Neural cell (in vitro differentiated cells): ENCODE results near the gene TTC39B. TPM values are rescaled to one million over a fixed set of nuclear protein-coding genes. Genes with fewer than 3 reads are reported as not detected.

ENCODE experiments used
- H2AFZ ChIP-seq: fragments of 200-600, 300-800 bp; sonication (generic), shearing (Covaris generic); 2 replicates; pipeline ENCODE4 v1.6.0; 2014; ENCODE audit warnings: low read depth, mild to moderate bottlenecking, antibody characterized with exemption, low read length, moderate library complexity
- H3F3A ChIP-seq: fragments of 200-600 bp; shearing (Covaris generic); 2 replicates; pipeline ENCODE4 v1.6.1; 2016; ENCODE audit warnings: mild to moderate bottlenecking, moderate library complexity, mixed read lengths, antibody characterized with exemption, low read length; ENCODE audit not compliant: insufficient read depth, poor library complexity, severe bottlenecking
- H3K27ac ChIP-seq: fragments of 200-600, 300-800 bp; sonication (generic), shearing (Covaris generic); 2 replicates; pipeline ENCODE4 v1.5.1; 2014; ENCODE audit warnings: mild to moderate bottlenecking, low read length, moderate library complexity
- H3K27me3 ChIP-seq: fragments of 300-800, 200-600 bp; sonication (generic), shearing (Covaris generic); 2 replicates; pipeline ENCODE4 v1.6.0; 2014; ENCODE audit warnings: mild to moderate bottlenecking, low read depth, low read length, moderate library complexity; ENCODE audit not compliant: insufficient read depth
- H3K36me3 ChIP-seq: fragments of 300-800, 200-600 bp; sonication (generic), shearing (Covaris generic); 2 replicates; pipeline ENCODE4 v1.5.1; 2014; ENCODE audit warnings: mild to moderate bottlenecking, antibody characterized with exemption, low read length, moderate library complexity; ENCODE audit not compliant: insufficient read depth
- H3K4me2 ChIP-seq: fragments of 300-800, 200-600 bp; sonication (generic), shearing (Covaris generic); 2 replicates; pipeline ENCODE4 v1.6.0; 2014; ENCODE audit warnings: mild to moderate bottlenecking, low read length
- H3K4me3 ChIP-seq: fragments of 300-800, 200-600 bp; sonication (generic), shearing (Covaris generic); 2 replicates; pipeline ENCODE4 v1.5.1; 2014; ENCODE audit warnings: mild to moderate bottlenecking, low read length, moderate library complexity
- H3K79me2 ChIP-seq: fragments of 200-600 bp; shearing (Covaris generic); replicated peaks from 2 replicates; pipeline ENCODE4 v1.6.0; 2014; ENCODE audit warnings: mild to moderate bottlenecking, low read length, moderate library complexity; ENCODE audit not compliant: insufficient read depth
- H3K9ac ChIP-seq: fragments of 300-800, 200-600 bp; sonication (generic), shearing (Covaris generic); 2 replicates; pipeline ENCODE4 v1.6.1; 2016; ENCODE audit warnings: mild to moderate bottlenecking, low read length, mixed read lengths
- H3K9me2 ChIP-seq: fragments of 200-600 bp; shearing (Covaris generic); 2 replicates; pipeline ENCODE4 v1.6.1; 2016; ENCODE audit warnings: mild to moderate bottlenecking, low read length, mixed read lengths; ENCODE audit not compliant: insufficient read depth
- H3K9me3 ChIP-seq: fragments of 200-600, 300-800 bp; sonication (generic), shearing (Covaris generic); 2 replicates; pipeline ENCODE4 v1.6.1; 2016; ENCODE audit warnings: mild to moderate bottlenecking, mixed run types, low read length, moderate library complexity, mixed read lengths
- H4K20me1 ChIP-seq: fragments of 200-600 bp; shearing (Covaris generic); 2 replicates; pipeline ENCODE4 v1.6.1; 2016; ENCODE audit warnings: mild to moderate bottlenecking, mixed run types; ENCODE audit not compliant: insufficient read depth
- EP300 ChIP-seq: fragments of 450-650 bp; conservative IDR thresholded peaks from 2 replicates; pipeline ENCODE4 v1.6.1; 2014; ENCODE audit warnings: antibody characterized with exemption, mild to moderate bottlenecking, moderate library complexity; ENCODE audit not compliant: poor library complexity, severe bottlenecking
- EZH2 ChIP-seq: fragments of 200-600, 300-800 bp; shearing (Covaris generic), sonication (generic); IDR thresholded peaks from 2 replicates; pipeline ENCODE4 v1.6.1; 2014; ENCODE audit warnings: antibody characterized with exemption, low read length, borderline replicate concordance, mild to moderate bottlenecking; ENCODE audit not compliant: insufficient read depth, poor library complexity, severe bottlenecking
- MXI1 ChIP-seq: fragments of 450-650 bp; conservative IDR thresholded peaks from 2 replicates; pipeline ENCODE4 v1.6.1; 2014; ENCODE audit warnings: antibody characterized with exemption, mild to moderate bottlenecking; ENCODE audit not compliant: poor library complexity, severe bottlenecking
- POLR2AphosphoS5 ChIP-seq: IDR thresholded peaks from 2 replicates; pipeline ENCODE4 v1.6.1; 2012
- RAD21 ChIP-seq: fragments of 450-650 bp; conservative IDR thresholded peaks from 2 replicates; pipeline ENCODE4 v1.6.1; 2014; ENCODE audit warnings: antibody characterized with exemption, mild to moderate bottlenecking, moderate library complexity
- REST ChIP-seq: IDR thresholded peaks from 2 replicates; pipeline ENCODE4 v1.6.1; 2012; ENCODE audit warnings: borderline replicate concordance
- SMC3 ChIP-seq: fragments of 450-650 bp; conservative IDR thresholded peaks from 2 replicates; pipeline ENCODE4 v1.6.1; 2014; ENCODE audit warnings: antibody characterized with exemption, mild to moderate bottlenecking, moderate library complexity; ENCODE audit not compliant: poor library complexity
- TAF1 ChIP-seq: IDR thresholded peaks from 2 replicates; pipeline ENCODE4 v1.6.1; 2012; ENCODE audit warnings: low read depth
- polyA plus RNA-seq: library from polyadenylated mRNA; depleted of rRNA; stranded (reverse); fragments of >200 nt; gene quantifications from 2 replicates; pipeline ENCODE4 v1.2.3, GENCODE V29; 2014
- TF ChIP-seq, protein P1 (sequence below): fragments of 450-650 bp; IDR thresholded peaks from 2 replicates; pipeline ENCODE4 v1.5.1; 2014; ENCODE audit warnings: antibody characterized with exemption, mild to moderate bottlenecking, moderate library complexity; ENCODE audit not compliant: poor library complexity, severe bottlenecking

The TTC39B gene
- polyA plus RNA-seq, 1 donor from 2014 or later: 2.8 TPM

- no peak overlapping the region for H3K9ac ChIP-seq
- no peaks in the 10 kb centered on the region for H3K9me3 ChIP-seq
- no peaks in the 10 kb centered on the region for H3K9me2 ChIP-seq
- H3K4me3 ChIP-seq: no peak overlapping the region
- H3F3A ChIP-seq: no peaks in the 10 kb centered on the region
- no peaks in the 10 kb centered on the region for H4K20me1 ChIP-seq
- TF ChIP-seq EZH2 (no peak), POLR2AphosphoS5 (no peak), EP300 (no peak), SMC3 (no peak), REST (no peak), RAD21 (no peak), MXI1 (no peak), TAF1 (no peak)
- TF ChIP-seq, protein P1, sequence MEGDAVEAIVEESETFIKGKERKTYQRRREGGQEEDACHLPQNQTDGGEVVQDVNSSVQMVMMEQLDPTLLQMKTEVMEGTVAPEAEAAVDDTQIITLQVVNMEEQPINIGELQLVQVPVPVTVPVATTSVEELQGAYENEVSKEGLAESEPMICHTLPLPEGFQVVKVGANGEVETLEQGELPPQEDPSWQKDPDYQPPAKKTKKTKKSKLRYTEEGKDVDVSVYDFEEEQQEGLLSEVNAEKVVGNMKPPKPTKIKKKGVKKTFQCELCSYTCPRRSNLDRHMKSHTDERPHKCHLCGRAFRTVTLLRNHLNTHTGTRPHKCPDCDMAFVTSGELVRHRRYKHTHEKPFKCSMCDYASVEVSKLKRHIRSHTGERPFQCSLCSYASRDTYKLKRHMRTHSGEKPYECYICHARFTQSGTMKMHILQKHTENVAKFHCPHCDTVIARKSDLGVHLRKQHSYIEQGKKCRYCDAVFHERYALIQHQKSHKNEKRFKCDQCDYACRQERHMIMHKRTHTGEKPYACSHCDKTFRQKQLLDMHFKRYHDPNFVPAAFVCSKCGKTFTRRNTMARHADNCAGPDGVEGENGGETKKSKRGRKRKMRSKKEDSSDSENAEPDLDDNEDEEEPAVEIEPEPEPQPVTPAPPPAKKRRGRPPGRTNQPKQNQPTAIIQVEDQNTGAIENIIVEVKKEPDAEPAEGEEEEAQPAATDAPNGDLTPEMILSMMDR: no peak
- no peaks in the 10 kb centered on the region for H3K79me2 ChIP-seq
- no peak overlapping the region for H3K27ac ChIP-seq
- no peaks in the 10 kb centered on the region for H3K36me3 ChIP-seq
- H2AFZ ChIP-seq: no peak overlapping the region
- H3K4me2 ChIP-seq: no peak overlapping the region
- H3K27me3 ChIP-seq: peaks cover 23% of the 10 kb centered on the region
These were observed 3.3 kb upstream of the TTC39B start for GRCh38 chr9:15310107-15310850.

DNA sequence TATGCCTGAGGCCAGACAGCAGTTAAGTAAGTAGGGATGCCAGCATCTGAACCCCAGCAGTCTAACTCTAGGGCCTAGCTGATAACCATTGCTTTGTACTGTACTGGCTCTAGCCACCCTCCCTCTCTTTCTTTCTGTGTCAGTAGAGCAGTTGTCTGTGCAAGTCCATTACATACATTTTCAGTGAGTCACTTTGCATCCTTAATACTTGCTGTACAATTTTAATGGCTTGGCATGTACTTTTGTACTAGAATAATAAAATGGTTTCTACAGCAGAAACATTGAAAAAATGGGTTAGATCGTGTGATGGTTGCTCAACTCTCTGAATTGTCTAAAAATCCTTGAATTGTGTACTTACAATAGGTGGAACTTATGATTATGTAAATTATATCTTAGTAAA lies 1.5 kb upstream of the TTC39B start:
- no peak for TF ChIP-seq EZH2
- TF ChIP-seq POLR2AphosphoS5: no peak
- TF ChIP-seq MXI1: no peak
- Histone ChIP-seq H3K4me3 (no peak overlapping the region), H3K9me3 (no peaks in the 10 kb centered on the region), H3K27ac (no peak overlapping the region), H3K9ac (no peak overlapping the region), H3K36me3 (no peaks in the 10 kb centered on the region), H3K27me3 (peaks cover 23% of the 10 kb centered on the region), H3F3A (no peaks in the 10 kb centered on the region), H2AFZ (no peak overlapping the region), H3K79me2 (no peaks in the 10 kb centered on the region), H3K9me2 (no peaks in the 10 kb centered on the region), H4K20me1 (no peaks in the 10 kb centered on the region), H3K4me2 (no peak overlapping the region)
